ENCODE results near the gene MRTFB. TPM values are rescaled to one million over a fixed set of nuclear protein-coding genes. Genes with fewer than 3 reads are reported as not detected.

MRTFB gene
- total RNA-seq, 1 donor from 2014 or later, result 20.9 TPM

- Mint-ChIP-seq H3K4me1 (peaks cover 10% of the 10 kb centered on the region), H3K4me3 (no peak overlapping the region), H3K36me3 (ENCODE audit: low read depth) (no peaks in the 10 kb centered on the region), H3K9me3 (peaks cover 13% of the 10 kb centered on the region), H3K27me3 (no peaks in the 10 kb centered on the region), H3K27ac (no peak overlapping the region)
- DNase-seq, result no peak
- ChIA-PET CTCF (interaction anchor here (0.9 kb wide), 1 partner anchor 13 kb away, joined by 3 read pairs; no protein-coding TSS in a partner anchor), POLR2A (no interaction called here)
- no peak for ATAC-seq (ENCODE audit: low read depth)
- intact Hi-C loops (cut with micrococcal nuclease), result no loop called here
- no peak for TF ChIP-seq CTCF (IDR thresholded peaks at IDR 0.05)
These were observed 220.2 kb downstream of the MRTFB start for GRCh38 chr16:14291286-14291685.

GRCh38 chr16:14292051-14292825 is 221.1 kb downstream of the MRTFB start:
- H3K4me3 Mint-ChIP-seq, result no peak overlapping the region
- DNase-seq (no peak), ATAC-seq (ENCODE audit: low read depth) (no peak)
- H3K4me1 Mint-ChIP-seq, result peaks cover 3% of the 10 kb centered on the region
- H3K27ac Mint-ChIP-seq, result no peak overlapping the region
- TF ChIP-seq CTCF (IDR thresholded peaks at IDR 0.05), result no peak
- H3K27me3 Mint-ChIP-seq, result no peaks in the 10 kb centered on the region
- H3K36me3 Mint-ChIP-seq (ENCODE audit: low read depth), result no peaks in the 10 kb centered on the region
- ChIA-PET CTCF (no interaction called here), POLR2A (interaction anchor here (0.5 kb wide), 1 partner anchor 280 kb away, joined by 3 read pairs; no protein-coding TSS in a partner anchor)
- peaks cover 13% of the 10 kb centered on the region for H3K9me3 Mint-ChIP-seq
- intact Hi-C loops (cut with micrococcal nuclease), result no loop called here

GRCh38 chr16:14296663-14297062 is 225.5 kb downstream of the MRTFB start:
- H3K9me3 Mint-ChIP-seq, result no peaks in the 10 kb centered on the region
- H3K4me1 Mint-ChIP-seq, result peaks cover 10% of the 10 kb centered on the region
- ChIA-PET POLR2A (interaction anchor here (0.7 kb wide), 1 partner anchor 13 kb away, joined by 5 read pairs; no protein-coding TSS in a partner anchor), CTCF (interaction anchor here (0.6 to 1.1 kb wide), 2 partner anchors 53 to 232 kb away, joined by 3 to 5 read pairs; no protein-coding TSS in a partner anchor)
- no peak overlapping the region for H3K27ac Mint-ChIP-seq
- no peaks in the 10 kb centered on the region for H3K36me3 Mint-ChIP-seq (ENCODE audit: low read depth)
- no peak for DNase-seq
- no peak overlapping the region for H3K4me3 Mint-ChIP-seq
- intact Hi-C loops (cut with micrococcal nuclease), result no loop called here
- ATAC-seq (ENCODE audit: low read depth), result no peak
- peaks cover 3% of the 10 kb centered on the region for H3K27me3 Mint-ChIP-seq
- no peak for TF ChIP-seq CTCF (IDR thresholded peaks at IDR 0.05)

- ATAC-seq (ENCODE audit: low read depth) (no peak), DNase-seq (no peak)
- Mint-ChIP-seq H3K27ac (no peak overlapping the region), H3K9me3 (no peaks in the 10 kb centered on the region), H3K4me1 (peaks cover 15% of the 10 kb centered on the region), H3K27me3 (peaks cover 8% of the 10 kb centered on the region), H3K36me3 (ENCODE audit: low read depth) (no peaks in the 10 kb centered on the region), H3K4me3 (no peak overlapping the region)
- intact Hi-C loops (cut with micrococcal nuclease), result no loop called here
- POLR2A ChIA-PET, result no interaction called here
- CTCF ChIA-PET, result interaction anchor here (1.3 kb wide), 1 partner anchor 233 kb away, joined by 4 read pairs; no protein-coding TSS in a partner anchor
- TF ChIP-seq CTCF (IDR thresholded peaks at IDR 0.05), result no peak
These were observed 227.4 kb downstream of the MRTFB start for GRCh38 chr16:14298374-14299122.

All from activated B cell treated with CpG ODN at 0.5 μM for 24 hours (primary cell).